Omental fat pad (tissue), 4 donors: ENCODE data around the gene GGN. TPM values are rescaled to one million over a fixed set of nuclear protein-coding genes. Genes with fewer than 3 reads are reported as not detected.

Source experiments
- ATAC-seq: fragments of 150-250 bp; one replicate; pipeline ENCODE4 v1.9.1; 2016; ENCODE audit warnings: mild to moderate bottlenecking, moderate library complexity; ENCODE audit not compliant: low FRiP score
- DNase-seq: peaks from one replicate; pipeline ENCODE4 v3.0.0-alpha.2; 2019; ENCODE audit warnings: low spot score
- total RNA-seq, 4 donors: library from RNA; depleted of rRNA; stranded (reverse); fragments of >200 nt; gene quantifications; one replicate each; pipeline ENCODE4 v1.1.0, GENCODE V29; 2016
- TF ChIP-seq, protein P1 (sequence below), 3 donors: fragments of 450-650 bp; IDR thresholded peaks; one replicate each; pipeline ENCODE4 v1.5.1; 2016 to 2017; ENCODE audit warnings: antibody characterized with exemption in 3 of 3, mild to moderate bottlenecking in 3 of 3, moderate library complexity in 2 of 3

The GGN gene
- total RNA-seq, 4 donors from 2014 or later: not detected

DNA sequence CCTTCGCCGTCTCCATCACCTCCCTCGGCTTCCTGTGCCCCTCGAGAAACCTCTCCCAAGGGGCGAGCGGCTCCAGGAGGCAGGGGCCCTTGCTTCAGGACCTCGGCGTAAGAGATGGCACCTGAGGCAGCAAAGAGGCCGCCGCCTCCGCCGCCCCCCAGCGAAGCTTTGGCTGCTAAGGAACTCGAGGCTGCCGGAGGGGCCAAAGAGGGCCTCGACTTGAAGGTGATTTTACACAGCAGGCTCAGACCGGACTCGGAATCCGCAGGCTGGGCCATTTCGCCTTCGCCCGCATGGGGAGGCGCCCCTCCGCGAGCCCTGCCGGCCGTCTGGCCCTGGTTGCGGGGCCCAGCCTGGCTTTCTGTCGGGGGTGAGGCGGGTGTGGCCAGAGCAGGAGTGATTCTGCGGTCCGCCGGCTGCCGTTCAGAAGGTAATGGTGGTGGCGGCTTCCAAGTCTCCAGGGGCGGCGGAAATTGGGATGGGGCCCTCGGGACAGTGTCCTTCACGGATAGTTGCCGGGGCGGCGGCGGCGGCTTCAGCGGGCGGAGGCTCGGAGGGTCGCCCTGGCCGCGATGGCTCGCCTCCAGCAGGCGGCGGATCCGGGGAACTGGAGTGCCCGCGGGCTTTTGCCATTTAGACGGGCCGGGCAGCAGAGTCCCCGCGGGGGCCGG, 1.4 kb downstream of the GGN start:
- DNase-seq (no peak), ATAC-seq (no peak)
- TF ChIP-seq, protein P1, sequence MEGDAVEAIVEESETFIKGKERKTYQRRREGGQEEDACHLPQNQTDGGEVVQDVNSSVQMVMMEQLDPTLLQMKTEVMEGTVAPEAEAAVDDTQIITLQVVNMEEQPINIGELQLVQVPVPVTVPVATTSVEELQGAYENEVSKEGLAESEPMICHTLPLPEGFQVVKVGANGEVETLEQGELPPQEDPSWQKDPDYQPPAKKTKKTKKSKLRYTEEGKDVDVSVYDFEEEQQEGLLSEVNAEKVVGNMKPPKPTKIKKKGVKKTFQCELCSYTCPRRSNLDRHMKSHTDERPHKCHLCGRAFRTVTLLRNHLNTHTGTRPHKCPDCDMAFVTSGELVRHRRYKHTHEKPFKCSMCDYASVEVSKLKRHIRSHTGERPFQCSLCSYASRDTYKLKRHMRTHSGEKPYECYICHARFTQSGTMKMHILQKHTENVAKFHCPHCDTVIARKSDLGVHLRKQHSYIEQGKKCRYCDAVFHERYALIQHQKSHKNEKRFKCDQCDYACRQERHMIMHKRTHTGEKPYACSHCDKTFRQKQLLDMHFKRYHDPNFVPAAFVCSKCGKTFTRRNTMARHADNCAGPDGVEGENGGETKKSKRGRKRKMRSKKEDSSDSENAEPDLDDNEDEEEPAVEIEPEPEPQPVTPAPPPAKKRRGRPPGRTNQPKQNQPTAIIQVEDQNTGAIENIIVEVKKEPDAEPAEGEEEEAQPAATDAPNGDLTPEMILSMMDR (IDR thresholded peaks at IDR 0.05): no peak

DNA sequence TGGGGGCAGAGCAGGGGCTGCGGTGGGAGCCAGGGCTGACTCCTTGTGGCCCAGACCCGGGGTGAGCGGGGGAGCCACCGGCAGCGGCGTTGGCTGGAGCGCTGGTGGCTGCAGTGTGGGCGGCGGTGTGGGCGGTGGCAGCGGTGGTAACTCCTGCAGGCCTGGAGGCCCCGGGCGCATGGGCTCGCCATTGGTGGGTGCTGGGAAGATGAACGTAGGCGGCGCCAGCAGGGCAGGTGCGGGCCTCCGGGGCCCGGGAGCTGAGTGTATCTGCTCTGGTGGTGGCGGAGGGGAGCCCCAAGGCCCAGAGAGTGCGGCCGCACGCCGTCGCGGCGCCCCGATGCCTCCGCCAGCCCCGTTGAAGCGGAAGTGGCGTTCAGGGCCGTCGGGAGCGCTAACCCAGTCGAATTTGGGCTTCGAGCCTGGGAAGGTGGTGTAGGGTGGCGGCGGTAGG, 2.0 kb downstream of the GGN start:
- TF ChIP-seq, protein P1 (IDR thresholded peaks at IDR 0.05): no peak
- DNase-seq (no peak), ATAC-seq (no peak)

DNA sequence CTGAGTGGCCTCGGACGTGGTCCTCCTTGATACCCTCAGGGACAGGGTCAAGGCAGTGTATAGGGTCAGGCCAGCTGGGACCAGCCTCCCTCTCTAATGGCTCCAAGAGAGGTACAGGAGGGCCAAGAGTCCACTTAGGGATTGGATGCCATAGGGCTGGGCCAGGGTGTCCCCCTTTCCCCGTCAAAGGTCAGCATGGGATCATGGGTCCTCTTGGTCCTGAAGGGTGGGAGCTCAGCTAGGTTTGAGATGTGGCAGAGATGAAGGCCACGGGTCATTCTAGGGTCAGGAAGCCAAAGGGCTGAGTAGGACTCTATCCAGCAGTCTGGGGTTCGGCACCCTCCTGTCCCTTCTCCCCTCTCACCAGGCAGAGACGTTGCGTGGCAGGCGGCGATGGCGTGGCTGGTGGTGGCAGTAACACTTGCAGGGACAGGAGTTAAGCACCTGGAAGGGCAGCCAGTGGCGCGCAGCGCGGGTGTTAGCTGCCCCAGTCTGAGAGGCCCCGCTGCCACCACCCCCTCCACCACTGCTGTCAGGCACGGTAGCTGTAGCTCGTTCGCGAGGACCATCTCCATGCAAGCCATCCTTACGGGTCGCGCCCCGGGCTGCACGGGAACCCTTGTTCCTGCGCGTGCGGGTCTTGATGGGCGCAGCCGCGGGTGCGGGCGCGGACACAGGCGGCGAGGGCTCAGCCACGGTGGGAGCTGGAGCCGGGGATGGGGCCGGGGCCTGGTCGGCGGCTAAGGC, 2.6 kb downstream of the GGN start:
- TF ChIP-seq, protein P1 (IDR thresholded peaks at IDR 0.05): no peak
- ATAC-seq (no peak), DNase-seq (no peak)

DNA sequence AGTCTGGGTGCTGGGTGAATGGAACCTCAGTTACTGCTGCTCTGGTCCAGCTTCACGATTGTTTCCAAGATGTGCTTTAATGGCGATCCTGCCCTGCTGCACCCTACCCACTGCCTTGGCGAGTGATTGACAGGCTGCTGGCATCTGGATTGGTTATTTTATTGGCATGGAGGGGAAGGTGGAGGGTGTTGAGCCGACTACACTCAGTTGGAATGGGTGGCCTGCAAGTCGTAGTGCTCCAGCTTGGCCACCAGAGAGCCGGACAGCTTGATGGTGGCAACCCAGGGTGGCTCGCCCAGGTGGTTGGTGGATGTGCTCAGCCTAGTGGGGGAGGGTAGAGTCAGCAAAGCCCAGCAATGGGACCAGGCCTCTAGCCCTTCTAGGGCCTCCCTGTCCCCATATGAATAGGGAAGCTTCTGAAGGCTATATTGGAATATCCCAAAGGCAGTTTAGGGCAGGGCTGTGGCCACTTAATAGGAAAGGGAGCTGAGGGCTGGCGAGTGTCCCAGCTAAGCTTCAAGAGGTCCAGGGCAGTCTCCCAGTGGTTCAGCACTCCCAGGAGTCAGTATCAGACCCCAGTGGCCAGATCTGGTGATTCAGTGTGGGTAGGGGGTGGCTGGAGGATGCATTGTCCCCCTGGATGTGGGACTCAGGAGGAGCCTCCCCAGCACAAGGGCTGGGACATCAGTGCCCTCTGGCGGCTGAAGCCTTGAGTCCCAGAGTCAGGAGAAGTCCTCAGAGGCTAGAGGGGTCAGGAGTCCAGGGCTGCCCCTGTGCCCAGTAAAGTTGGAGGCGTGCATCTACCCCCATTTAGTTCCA, 3.4 kb downstream of the GGN start:
- no peak for ATAC-seq
- no peak for DNase-seq
- TF ChIP-seq, protein P1 (IDR thresholded peaks at IDR 0.05): no peak

- no peak for ATAC-seq
- TF ChIP-seq, protein P1 (IDR thresholded peaks at IDR 0.05): no peak
- no peak for DNase-seq
Observed at GRCh38 chr19:38383743-38384142, 4.1 kb downstream of the GGN start.

DNA sequence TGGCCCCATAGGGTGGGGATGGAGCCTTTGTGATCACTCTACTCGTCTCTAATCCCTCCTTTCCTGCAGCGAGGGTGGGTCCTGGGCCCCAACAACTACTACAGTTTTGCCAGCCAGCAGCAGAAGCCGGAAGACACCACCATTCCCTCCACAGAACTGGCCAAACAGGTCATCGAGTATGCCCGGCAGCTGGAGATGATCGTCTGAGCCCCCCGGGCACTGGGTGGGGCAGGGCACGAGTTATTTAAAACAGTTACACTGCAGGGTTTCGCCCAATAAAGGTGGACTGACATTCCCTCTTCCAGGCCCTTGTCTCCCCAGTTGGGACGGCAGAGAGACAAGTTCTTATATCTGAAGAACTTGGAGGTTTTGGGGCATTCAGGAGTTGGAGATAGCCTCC, 4.7 kb downstream of the GGN start:
- TF ChIP-seq, protein P1 (IDR thresholded peaks at IDR 0.05): no peak
- ATAC-seq (no peak), DNase-seq (no peak)
